Occipital lobe (tissue), 2 donors: Measurements from ENCODE around the gene CITED2. TPM values are rescaled to one million over a fixed set of nuclear protein-coding genes. Genes with fewer than 3 reads are reported as not detected.

Source experiments
- DNase-seq: peaks from one replicate; lab custom pipeline; 2025; lab: John Stamatoyannopoulos, UW
- total RNA-seq: library from RNA; depleted of rRNA; stranded (reverse); fragments of >200 nt; gene quantifications from one replicate; pipeline ENCODE4 v1.2.3, GENCODE V29; 2014

Gene CITED2
- total RNA-seq, 1 donor from 2014 or later = 33.1 TPM

DNA sequence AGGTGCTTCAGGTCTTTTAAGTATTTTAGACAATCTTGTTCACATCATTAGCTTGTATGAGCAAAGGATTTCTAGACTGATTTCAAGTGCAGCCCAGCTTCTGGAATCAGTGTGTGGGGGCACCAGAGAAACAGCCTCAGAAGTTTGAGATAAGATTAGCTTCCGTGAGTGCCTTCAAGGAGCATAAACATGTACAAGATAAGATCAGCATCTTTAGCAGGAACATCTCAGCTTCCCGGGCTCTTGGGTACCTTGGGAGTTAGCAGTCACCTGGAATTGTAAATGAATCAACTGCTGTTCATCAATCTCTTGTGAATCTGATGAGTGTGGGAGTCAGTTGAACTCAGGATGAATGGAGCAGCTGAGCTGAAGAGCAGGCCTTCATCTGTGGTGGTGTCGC, 12.0 kb upstream of the CITED2 start:
- DNase-seq = no peak

- DNase-seq = no peak
Observed at GRCh38 chr6:139381216-139381865, 6.9 kb upstream of the CITED2 start.

- DNase-seq = no peak
Observed at GRCh38 chr6:139380611-139381010, 6.2 kb upstream of the CITED2 start.

DNA sequence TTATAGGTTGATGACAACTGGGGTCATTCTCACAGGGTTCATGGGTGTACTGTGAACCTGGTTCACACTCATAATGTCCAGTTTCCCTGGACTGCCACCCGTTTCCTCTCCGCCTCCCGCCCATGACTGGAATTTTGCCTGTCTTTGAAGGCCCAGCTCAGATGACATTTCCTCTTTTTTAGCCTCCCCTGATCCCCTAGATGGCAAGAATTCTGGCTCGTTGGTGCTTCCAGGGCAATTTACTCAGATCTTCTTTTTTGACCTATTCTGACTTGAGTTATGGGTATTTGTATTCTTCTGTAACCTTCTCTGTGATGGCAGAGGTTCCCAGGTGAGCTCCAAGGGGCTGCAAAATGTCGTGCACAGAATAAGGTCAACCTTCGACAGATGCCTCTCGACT, 5.7 kb upstream of the CITED2 start:
- no peak for DNase-seq

DNA sequence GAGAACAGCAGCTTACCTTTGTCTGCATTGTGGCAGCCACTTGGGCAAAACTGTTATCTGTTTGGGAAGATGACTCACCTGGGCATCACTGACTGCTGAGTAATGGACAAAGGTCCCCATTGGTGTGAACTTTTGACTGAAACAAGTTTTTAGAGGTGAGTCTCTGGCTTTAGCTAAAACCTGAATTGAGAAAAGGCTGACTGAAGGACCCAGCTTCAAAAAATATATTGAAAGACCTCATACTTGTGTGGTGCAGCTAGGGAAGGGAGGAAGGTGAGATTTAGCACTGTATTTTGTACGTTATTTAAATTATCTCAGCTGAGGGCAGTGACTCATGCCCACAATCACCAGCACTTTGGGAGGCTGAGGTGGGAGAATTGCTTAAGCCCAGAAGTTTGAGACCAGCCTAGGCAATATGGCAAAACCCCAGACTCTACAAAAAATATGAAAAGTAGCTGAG, 4.5 kb upstream of the CITED2 start:
- DNase-seq = no peak

GRCh38 chr6:139378226-139378625, 3.8 kb upstream of the CITED2 start:
- no peak for DNase-seq

DNA sequence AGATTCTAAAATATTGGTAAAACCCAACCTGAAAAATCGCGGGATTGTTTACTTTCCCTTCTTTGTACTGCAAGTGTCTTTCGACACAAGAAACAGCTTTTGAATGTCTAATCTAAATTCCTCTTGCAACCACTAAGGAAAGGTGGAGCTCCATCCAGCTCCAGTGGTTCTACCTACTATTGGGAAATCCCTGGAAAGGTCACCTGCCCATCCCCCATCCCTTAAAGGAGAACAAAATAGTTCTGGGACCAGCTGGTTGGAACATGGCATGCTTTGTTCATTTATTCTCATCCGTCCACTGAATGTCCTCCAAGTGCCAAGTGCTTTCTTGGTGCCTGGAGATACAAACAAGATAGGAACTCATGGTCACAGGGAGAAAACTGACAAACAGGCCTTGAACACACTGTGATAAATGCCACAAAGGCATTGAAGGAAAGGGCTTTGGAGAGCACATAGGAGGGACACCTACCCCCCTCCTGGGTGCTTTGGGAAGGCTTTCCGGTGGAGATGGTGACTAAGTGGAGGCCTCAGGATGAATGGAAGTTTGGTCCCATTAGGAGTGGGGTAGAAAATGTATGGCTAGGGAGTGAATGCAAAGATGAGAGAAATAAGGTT, 2.3 kb upstream of the CITED2 start:
- no peak for DNase-seq

- no peak for DNase-seq
Observed at GRCh38 chr6:139376017-139376330, 1.5 kb upstream of the CITED2 start.

DNA sequence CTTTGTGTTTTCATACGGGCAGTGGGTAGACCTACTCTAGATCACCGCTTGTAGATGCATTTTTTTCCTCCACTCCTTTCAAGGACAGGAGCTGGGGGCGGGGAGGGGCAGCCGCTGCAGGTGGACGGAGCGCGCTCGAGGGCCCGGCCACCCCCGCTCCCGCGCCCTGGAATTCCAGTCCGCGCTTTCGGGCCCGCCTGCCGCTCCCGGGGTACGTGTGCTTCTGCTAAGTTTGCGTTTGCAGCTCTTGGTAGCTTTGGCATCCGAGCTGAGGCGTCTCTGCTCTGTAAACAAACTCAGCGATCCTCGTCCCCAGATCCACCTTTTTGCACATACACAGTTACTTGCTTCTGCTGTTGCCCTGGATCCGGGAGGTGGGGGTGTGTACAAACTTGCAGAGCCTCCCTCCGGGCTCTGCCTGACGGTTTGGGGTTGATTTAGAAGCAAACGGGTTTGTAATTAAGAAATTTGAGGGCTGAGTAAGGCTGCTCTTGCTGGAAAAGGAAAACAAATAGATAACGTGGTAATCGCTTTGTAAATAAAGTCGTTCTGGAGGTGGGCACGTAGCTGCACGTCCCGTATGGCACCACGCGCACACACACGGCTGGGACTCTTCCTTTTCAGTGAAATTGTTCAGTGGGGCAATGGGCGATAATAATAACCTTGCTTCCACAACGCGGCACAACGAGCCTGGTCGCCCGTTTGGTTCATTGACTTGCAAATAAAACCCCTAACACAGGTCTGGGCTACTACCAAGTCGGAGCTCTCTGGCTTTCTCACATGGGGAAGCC, 973 bp upstream of the CITED2 start:
- DNase-seq = peak; percentile 81

GRCh38 chr6:139373928-139374356, 506 bp downstream of the CITED2 start:
- DNase-seq = no peak

- peak; percentile 51 for DNase-seq
Observed at GRCh38 chr6:139373154-139373927, 1.1 kb downstream of the CITED2 start.

DNA sequence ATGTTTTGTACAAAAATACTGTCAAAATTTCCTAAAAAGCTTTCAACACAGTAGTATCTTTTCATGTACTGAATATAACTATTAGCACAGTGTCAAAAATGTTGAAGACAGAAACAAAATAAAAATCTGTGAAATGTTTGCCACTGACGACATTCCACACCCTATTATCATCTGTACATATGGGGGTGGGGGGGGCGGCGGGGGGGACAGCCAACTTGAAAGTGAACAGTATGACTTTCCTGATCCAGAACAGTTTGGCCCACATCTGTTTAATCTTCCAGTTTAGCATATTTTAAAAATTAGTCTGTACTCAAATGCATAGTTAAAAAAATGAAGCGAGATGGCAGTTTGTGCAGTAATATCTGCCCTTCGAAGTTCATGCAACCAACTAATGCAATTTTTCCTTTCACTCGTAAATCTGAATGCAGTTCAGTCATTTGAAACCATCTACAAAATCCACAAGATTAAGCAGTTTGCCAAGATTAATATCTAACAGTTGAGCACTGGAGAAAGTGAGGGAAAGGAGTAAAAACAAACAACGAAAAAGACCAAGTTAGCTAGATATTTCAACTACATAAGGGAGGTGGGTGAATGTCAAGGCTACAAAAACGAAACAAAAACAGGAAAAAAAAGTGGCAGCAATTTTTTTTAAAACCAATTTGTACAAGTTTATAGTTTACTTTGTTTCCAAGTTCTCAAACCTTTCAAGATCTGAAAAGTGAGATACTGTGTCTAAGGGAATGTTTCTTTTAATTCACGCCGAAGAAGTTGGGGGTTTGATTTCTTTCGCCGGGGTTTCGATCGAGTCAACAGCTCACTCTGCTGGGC, 1.9 kb downstream of the CITED2 start:
- no peak for DNase-seq

GRCh38 chr6:139371421-139372203, 2.8 kb downstream of the CITED2 start:
- DNase-seq = no peak

GRCh38 chr6:139370999-139371345, 3.5 kb downstream of the CITED2 start:
- no peak for DNase-seq

DNA sequence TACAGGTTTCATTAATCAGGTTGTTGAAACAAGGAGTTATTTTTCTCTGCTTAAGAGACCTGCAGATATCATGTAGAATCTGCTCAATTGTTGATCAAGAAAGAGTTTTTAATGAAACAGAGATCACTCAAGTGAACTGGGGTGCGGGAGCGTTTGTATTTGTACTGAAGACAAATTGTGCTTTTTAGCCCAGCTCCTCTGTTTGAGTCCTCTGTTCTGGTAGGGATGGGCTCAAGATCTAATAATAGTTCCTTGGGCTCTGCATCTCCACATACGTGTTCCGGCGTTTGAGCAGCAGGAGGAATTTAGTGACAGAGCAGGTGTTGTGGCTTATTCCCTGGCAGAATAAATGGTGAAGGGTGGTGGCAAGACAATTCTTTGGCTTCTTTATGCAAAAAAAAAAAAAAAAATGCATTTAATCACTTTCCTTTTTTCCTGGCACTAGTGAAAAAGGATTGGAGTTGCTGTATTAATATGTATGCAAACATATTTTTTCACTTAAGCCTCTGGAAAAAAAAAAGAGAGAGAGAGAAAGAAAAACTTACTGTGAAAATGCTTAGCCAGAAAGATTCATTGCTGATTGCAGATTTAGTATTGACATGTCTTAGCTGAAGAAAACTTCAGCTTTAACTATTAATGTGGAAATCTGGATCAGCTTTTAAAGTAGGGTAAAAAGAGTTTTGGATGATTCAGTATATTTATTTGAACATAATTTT, 4.0 kb downstream of the CITED2 start:
- DNase-seq = peak; percentile 20

DNA sequence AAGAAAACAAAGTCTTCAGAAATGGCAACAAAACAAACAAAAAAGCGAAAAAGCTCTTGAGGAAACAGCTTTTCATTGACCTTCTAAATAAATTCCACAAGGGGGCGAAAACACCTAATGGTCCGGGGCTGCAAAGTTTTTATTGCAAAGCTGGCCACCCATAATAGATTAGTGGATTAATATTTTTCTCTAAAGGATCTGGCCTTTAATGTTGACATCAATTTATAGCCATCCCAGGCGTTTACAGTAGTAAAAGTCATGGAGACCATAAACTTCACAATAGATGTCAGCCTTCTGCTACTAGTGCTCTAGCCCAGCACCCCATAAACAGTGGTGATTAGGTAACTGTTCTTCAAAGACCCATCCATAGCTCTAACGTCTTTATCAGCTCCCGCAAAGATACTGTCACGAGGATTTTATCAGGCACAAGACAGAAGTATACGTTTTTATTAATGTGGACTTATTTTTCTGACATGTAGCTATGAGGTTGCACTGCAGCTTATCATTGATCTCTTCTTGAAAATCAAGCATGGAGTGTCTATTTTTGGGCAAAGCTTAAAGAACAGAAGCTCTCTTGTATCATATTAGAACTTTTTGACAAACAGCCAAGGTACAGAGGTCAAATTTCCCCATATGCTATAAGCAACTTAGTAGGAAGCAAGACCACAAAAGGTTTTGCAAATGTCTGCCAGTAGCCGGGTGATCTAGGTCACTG, 4.7 kb downstream of the CITED2 start:
- no peak for DNase-seq

GRCh38 chr6:139369068-139369467, 5.4 kb downstream of the CITED2 start:
- no peak for DNase-seq

- DNase-seq = no peak
Observed at GRCh38 chr6:139368661-139369060, 5.8 kb downstream of the CITED2 start.

- no peak for DNase-seq
Observed at GRCh38 chr6:139367810-139368351, 6.6 kb downstream of the CITED2 start.
